NCI-H1048 (cell line): ENCODE measurements around the gene APBA1.

Experiments
- DNase-seq: peaks from one replicate; lab custom pipeline; 2025; lab: John Stamatoyannopoulos, UW

Gene APBA1

DNA sequence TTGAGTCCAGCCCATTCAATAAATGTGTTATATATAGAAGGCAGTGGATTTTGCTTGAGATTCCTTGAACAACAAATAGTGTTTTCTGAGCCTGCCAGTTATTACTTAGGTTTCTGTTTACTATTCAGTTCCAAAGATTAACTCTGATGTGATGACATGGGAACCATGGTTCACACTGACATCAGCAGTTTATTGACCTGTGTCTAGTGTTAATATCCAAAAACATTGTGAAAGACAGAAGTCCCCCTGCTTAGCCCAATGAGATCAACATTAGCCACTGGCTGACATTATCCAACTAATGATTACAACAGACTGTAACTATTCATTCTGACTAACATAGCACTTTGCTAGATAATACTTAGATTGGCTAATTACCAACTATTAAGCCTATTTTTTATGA is 14.9 kb downstream of the APBA1 start:
- no peak for DNase-seq

DNA sequence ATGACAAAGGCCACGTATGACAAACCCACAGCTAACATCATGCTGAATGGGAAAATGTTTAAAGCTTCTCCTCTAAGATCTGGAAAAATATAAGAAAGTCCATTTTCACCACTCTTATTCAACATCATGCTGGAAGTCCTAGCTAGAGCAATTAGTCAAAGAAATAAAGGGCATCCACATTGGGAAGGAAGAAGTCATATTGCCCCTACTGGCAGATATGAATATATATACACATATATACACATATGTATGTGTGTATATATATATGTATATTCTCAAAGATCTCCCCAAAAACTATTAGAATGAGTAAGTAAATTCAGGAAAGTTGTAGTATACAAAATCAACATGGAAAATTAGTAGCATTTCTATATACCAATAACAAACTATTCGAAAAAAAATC is 17.1 kb downstream of the APBA1 start:
- DNase-seq, result no peak

DNA sequence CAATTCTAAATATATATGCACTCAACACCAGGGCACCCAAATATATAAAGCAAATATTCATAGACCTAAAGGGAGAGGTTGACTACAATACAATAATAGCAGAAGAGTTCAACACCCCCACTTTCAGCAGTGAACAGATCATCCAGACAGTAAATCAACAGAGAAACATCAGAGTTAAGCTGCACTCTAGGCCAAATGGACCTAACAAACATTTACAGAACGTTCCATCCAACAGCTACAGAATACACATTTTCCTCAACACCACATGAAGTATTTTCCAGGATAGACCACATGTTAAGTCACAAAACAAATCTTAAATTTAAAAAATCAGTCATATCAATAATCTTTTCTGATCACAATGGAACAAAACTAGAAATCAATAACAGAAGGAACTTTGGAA is 18.9 kb downstream of the APBA1 start:
- no peak for DNase-seq

- no peak for DNase-seq
These were observed 22.5 kb downstream of the APBA1 start for GRCh38 chr9:69649566-69650250.

GRCh38 chr9:69647804-69648203 is 24.4 kb downstream of the APBA1 start:
- DNase-seq, result no peak

- no peak for DNase-seq
These were observed 25.4 kb downstream of the APBA1 start for GRCh38 chr9:69646810-69647209.

GRCh38 chr9:69645488-69645887 is 26.7 kb downstream of the APBA1 start:
- DNase-seq, result peak; percentile 35

- no peak for DNase-seq
These were observed 29.1 kb downstream of the APBA1 start for GRCh38 chr9:69643098-69643497.

DNA sequence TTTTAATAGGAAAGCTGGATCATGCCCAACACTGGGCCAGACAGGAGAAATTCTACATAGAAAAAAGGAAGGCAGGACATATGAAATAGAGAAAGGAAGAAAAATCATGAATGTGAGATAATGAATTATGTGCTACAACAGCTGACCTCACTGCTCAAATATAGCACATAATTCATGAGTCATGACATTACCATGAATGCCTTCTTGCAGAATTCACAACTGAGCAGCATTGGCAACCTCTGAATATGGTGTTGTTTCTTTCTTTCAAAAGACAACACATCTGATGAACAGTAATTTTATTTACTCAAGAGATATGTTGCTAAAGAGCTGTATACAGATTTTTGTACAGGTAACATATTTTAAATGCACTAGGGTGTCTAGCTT is 34.4 kb downstream of the APBA1 start:
- no peak for DNase-seq

GRCh38 chr9:69637193-69637816 is 34.9 kb downstream of the APBA1 start:
- DNase-seq, result no peak

GRCh38 chr9:69633716-69634115 is 38.5 kb downstream of the APBA1 start:
- no peak for DNase-seq

DNA sequence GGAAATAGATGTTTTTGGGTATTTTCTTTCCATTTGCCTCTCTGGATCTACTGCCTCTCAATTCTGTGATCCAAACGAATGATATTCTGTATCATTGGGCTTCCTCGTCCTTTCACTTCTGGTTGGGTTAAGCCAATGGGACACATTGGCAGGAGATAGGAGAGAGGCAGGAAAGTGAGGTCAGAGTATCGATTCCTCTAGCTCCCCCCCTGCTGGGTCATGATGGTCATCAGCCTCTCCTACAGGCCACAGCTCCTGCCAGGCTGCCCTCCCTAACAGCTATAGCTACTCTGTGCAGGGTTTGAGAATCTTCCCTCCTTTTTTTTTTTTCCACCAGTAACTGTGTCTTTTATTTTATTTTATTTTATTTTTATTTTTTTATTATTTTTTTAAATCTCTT is 39.4 kb downstream of the APBA1 start:
- DNase-seq, result no peak

DNA sequence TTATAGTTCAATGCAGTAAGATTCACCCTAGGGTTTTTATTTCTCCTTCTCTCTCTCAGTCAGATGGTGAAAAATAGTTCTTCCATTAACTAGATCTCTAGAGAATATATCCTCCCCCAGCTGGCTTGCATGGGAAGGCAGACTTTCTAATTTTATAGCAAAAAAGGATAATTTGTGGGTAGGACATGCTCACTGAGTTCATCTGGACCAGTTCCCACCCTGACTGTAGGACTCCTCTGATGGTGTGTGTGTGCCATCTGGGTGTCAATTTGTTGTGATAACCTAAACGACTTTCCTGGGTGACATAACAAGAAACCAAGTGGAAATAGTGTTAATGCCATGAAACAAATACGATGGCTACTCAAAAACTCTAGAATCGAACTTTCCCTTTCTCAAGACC is 44.9 kb downstream of the APBA1 start:
- no peak for DNase-seq

GRCh38 chr9:69623276-69623675 is 48.9 kb downstream of the APBA1 start:
- DNase-seq, result no peak

GRCh38 chr9:69622676-69623075 is 49.5 kb downstream of the APBA1 start:
- no peak for DNase-seq

- no peak for DNase-seq
These were observed 50.3 kb downstream of the APBA1 start for GRCh38 chr9:69621730-69622460.

GRCh38 chr9:69620731-69621130 is 51.4 kb downstream of the APBA1 start:
- DNase-seq, result no peak

GRCh38 chr9:69619233-69619632 is 52.9 kb downstream of the APBA1 start:
- DNase-seq, result no peak

DNA sequence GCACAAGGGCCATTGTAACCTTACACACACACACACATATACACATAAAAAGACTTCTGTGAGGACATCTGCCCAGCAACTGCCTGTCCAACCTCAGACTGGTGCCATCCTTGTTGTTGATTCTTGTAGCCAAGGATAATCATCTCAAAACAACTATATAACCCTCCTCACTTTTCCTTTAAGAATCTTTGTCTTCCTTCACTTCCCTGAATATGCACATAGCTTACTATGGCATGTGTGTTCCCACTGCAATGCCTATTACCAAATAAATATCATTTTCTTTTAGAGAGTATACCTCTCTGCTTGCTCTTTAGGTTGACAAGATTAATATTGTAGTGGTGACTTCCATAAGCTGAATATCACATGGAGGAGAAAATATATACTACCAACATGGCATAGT is 55.2 kb downstream of the APBA1 start:
- no peak for DNase-seq

GRCh38 chr9:69615880-69616279 is 56.3 kb downstream of the APBA1 start:
- DNase-seq, result no peak

- DNase-seq, result no peak
These were observed 61.0 kb downstream of the APBA1 start for GRCh38 chr9:69611221-69611620.

GRCh38 chr9:69609156-69609555 is 63.0 kb downstream of the APBA1 start:
- DNase-seq, result no peak

- DNase-seq, result no peak
These were observed 66.1 kb downstream of the APBA1 start for GRCh38 chr9:69606089-69606488.
